ENCODE results near the gene LMNTD1. TPM values are rescaled to one million over a fixed set of nuclear protein-coding genes. Genes with fewer than 3 reads are reported as not detected.

LMNTD1 gene
- total RNA-seq, 2 donors from 2014 or later, result 36.9 to 54.7 TPM

GRCh38 chr12:25529738-25530137, 23.3 kb downstream of the LMNTD1 start:
- Mint-ChIP-seq H3K36me3 (ENCODE audit: low read depth) (peaks cover 12% of the 10 kb centered on the region), H3K27ac (no peak overlapping the region), H3K4me3 (no peak overlapping the region), H3K27me3 (ENCODE audit: insufficient read depth) (no peaks in the 10 kb centered on the region), H3K9me3 (peaks cover 10% of the 10 kb centered on the region), H3K4me1 (peaks cover 6% of the 10 kb centered on the region)
- no peak for DNase-seq
- H3K27ac ChIP-seq (ENCODE audit: low read depth, low read length), result no peak overlapping the region
- no peaks in the 10 kb centered on the region for H3K4me1 ChIP-seq (ENCODE audit: control insufficient read depth, insufficient read depth, low read length)
- H3K9ac ChIP-seq (ENCODE audit: extremely low read depth, low read length, poor library complexity, severe bottlenecking), result no peak overlapping the region
- no peaks in the 10 kb centered on the region for H3K27me3 ChIP-seq (ENCODE audit: control insufficient read depth, insufficient read depth, low read length, poor library complexity, severe bottlenecking)
- H3K4me3 ChIP-seq (ENCODE audit: low read length), result no peak overlapping the region
- TF ChIP-seq, protein P1, sequence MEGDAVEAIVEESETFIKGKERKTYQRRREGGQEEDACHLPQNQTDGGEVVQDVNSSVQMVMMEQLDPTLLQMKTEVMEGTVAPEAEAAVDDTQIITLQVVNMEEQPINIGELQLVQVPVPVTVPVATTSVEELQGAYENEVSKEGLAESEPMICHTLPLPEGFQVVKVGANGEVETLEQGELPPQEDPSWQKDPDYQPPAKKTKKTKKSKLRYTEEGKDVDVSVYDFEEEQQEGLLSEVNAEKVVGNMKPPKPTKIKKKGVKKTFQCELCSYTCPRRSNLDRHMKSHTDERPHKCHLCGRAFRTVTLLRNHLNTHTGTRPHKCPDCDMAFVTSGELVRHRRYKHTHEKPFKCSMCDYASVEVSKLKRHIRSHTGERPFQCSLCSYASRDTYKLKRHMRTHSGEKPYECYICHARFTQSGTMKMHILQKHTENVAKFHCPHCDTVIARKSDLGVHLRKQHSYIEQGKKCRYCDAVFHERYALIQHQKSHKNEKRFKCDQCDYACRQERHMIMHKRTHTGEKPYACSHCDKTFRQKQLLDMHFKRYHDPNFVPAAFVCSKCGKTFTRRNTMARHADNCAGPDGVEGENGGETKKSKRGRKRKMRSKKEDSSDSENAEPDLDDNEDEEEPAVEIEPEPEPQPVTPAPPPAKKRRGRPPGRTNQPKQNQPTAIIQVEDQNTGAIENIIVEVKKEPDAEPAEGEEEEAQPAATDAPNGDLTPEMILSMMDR (conservative IDR thresholded peaks at IDR 0.05), result no peak
- H3K9me3 ChIP-seq (ENCODE audit: control insufficient read depth, low read length), result peaks cover 32% of the 10 kb centered on the region
- H3K36me3 ChIP-seq (ENCODE audit: control insufficient read depth, insufficient read depth, low read length), result peaks cover 59% of the 10 kb centered on the region

DNA sequence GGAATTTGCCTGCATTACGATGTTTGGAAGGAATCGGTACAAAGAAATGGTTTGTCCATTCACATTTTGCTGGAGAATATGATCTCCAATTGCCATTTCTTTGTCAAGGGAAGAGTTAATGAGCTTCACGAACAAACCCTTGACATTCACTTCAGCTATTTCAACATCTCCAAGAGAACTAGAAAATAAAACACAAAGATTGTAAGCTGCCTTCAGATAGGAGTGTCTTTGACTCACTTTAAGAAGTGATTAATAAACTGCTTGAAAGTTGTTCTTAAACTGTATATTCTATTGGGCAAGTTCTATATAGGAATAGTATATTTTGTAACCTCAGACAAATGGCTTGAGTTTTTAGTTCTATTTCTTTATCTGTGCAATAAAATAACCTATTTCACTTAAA, 26.3 kb downstream of the LMNTD1 start:
- peaks cover 11% of the 10 kb centered on the region for H3K36me3 Mint-ChIP-seq (ENCODE audit: low read depth)
- DNase-seq, result no peak
- Histone ChIP-seq H3K9me3 (ENCODE audit: control insufficient read depth, low read length) (peaks cover 12% of the 10 kb centered on the region), H3K27ac (ENCODE audit: low read depth, low read length) (no peak overlapping the region), H3K4me1 (ENCODE audit: control insufficient read depth, insufficient read depth, low read length) (no peaks in the 10 kb centered on the region), H3K27me3 (ENCODE audit: control insufficient read depth, insufficient read depth, low read length, poor library complexity, severe bottlenecking) (no peaks in the 10 kb centered on the region), H3K9ac (ENCODE audit: extremely low read depth, low read length, poor library complexity, severe bottlenecking) (no peak overlapping the region), H3K36me3 (ENCODE audit: control insufficient read depth, insufficient read depth, low read length) (peaks cover 54% of the 10 kb centered on the region), H3K4me3 (ENCODE audit: low read length) (no peak overlapping the region)
- no peaks in the 10 kb centered on the region for H3K9me3 Mint-ChIP-seq
- H3K4me3 Mint-ChIP-seq, result no peak overlapping the region
- TF ChIP-seq, protein P1 (conservative IDR thresholded peaks at IDR 0.05), result no peak
- H3K27me3 Mint-ChIP-seq (ENCODE audit: insufficient read depth), result no peaks in the 10 kb centered on the region
- H3K27ac Mint-ChIP-seq, result no peak overlapping the region
- peaks cover 6% of the 10 kb centered on the region for H3K4me1 Mint-ChIP-seq
- WGBS, 2 experiments (ENCODE audit: insufficient coverage in 1 of 2, insufficient read length in 1 of 2), result 94 to 100% methylated on average over 2 to 3 of the region's 3 CpGs

- no peak overlapping the region for H3K27ac ChIP-seq (ENCODE audit: low read depth, low read length)
Observed at GRCh38 chr12:25524366-25524765, 28.7 kb downstream of the LMNTD1 start.

More at GRCh38 chr12:25524366-25524765, 28.7 kb downstream of the LMNTD1 start:
- Mint-ChIP-seq H3K36me3 (ENCODE audit: low read depth) (peaks cover 20% of the 10 kb centered on the region), H3K9me3 (no peaks in the 10 kb centered on the region), H3K27me3 (ENCODE audit: insufficient read depth) (no peaks in the 10 kb centered on the region), H3K4me1 (peaks cover 6% of the 10 kb centered on the region), H3K27ac (no peak overlapping the region), H3K4me3 (no peak overlapping the region)
- H3K27me3 ChIP-seq (ENCODE audit: control insufficient read depth, insufficient read depth, low read length, poor library complexity, severe bottlenecking), result no peaks in the 10 kb centered on the region
- H3K4me1 ChIP-seq (ENCODE audit: control insufficient read depth, insufficient read depth, low read length), result no peaks in the 10 kb centered on the region
- H3K36me3 ChIP-seq (ENCODE audit: control insufficient read depth, insufficient read depth, low read length), result peaks cover 47% of the 10 kb centered on the region
- no peak overlapping the region for H3K9ac ChIP-seq (ENCODE audit: extremely low read depth, low read length, poor library complexity, severe bottlenecking)
- no peak for DNase-seq
- TF ChIP-seq, protein P1 (conservative IDR thresholded peaks at IDR 0.05), result no peak
- H3K4me3 ChIP-seq (ENCODE audit: low read length), result no peak overlapping the region
- H3K9me3 ChIP-seq (ENCODE audit: control insufficient read depth, low read length), result no peaks in the 10 kb centered on the region
